Stomach (tissue), 4 donors: ENCODE data around the gene SLC29A3.

ENCODE experiments used
- POLR2A ChIP-seq, 4 donors: fragments of 450-650 bp; IDR thresholded peaks; one replicate each; pipeline ENCODE4 v1.6.1; 2016; ENCODE audit warnings: antibody characterized with exemption in 4 of 4, control low read depth in 2 of 4, mild to moderate bottlenecking in 1 of 4, moderate library complexity in 1 of 4
- POLR2AphosphoS5 ChIP-seq, 3 donors: sonication (generic); formaldehyde crosslinking; IDR thresholded peaks; one replicate each; pipeline ENCODE4 v1.6.1; 2016; ENCODE audit warnings: antibody characterized with exemption in 3 of 3

DNA sequence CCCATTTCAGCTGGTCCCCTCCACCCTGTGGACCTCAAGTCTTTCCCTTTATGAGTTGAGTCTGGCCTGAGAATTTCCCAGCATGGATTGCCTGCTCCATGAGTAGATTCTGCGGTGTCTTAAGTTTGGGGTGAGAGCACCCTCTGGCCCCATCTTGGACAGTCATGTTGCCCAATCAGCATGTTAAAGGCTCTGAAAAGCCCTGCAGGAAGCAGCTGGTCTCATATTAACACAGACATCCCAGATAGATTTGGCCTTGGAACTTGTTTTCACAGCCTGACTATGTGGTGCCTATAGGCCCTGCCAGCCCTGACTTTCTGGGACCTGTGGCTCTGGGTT, 15.5 kb upstream of the SLC29A3 start:
- no peak for TF ChIP-seq POLR2A (IDR thresholded peaks at IDR 0.05)
- TF ChIP-seq POLR2AphosphoS5 (IDR thresholded peaks at IDR 0.05): no peak
